CD8-positive, alpha-beta memory T cell (primary cell): ENCODE data around the gene SLC1A7. TPM values are rescaled to one million over a fixed set of nuclear protein-coding genes. Genes with fewer than 3 reads are reported as not detected.

Source experiments
- CTCF ChIA-PET: fragments of 350-600 bp; sonication (Branson Sonifier 250); formaldehyde crosslinking; loops from one replicate; lab custom pipeline; 2021; ENCODE audit warnings: antibody characterized with exemption; lab: Charles Lee
- POLR2A ChIA-PET: fragments of 350-600 bp; sonication (Branson Sonifier 250); formaldehyde crosslinking; loops from one replicate; lab custom pipeline; 2021; ENCODE audit warnings: antibody characterized with exemption; lab: Charles Lee
- DNase-seq, 5 donors: peaks; one replicate each; pipeline versions ENCODE4 v3.0.0 to v3.0.0-alpha.2; 2020 to 2022; ENCODE audit warnings: mixed read lengths in 1 of 5
- H3K27ac ChIP-seq: one replicate; pipeline ENCODE4 v1.7.0; 2013; ENCODE audit warnings: low read depth, mild to moderate bottlenecking, low read length, moderate library complexity
- H3K27me3 ChIP-seq: 2 replicates; pipeline ENCODE4 v1.7.0; 2013; ENCODE audit warnings: low read length, mild to moderate bottlenecking; ENCODE audit not compliant: insufficient read depth, poor library complexity, severe bottlenecking
- H3K36me3 ChIP-seq: 2 replicates; pipeline ENCODE4 v1.7.0; 2013; ENCODE audit warnings: mild to moderate bottlenecking, low read length, moderate library complexity; ENCODE audit not compliant: insufficient read depth
- H3K4me1 ChIP-seq: 2 replicates; pipeline ENCODE4 v1.7.0; 2013; ENCODE audit warnings: mild to moderate bottlenecking, low read length, moderate library complexity; ENCODE audit not compliant: insufficient read depth
- H3K4me3 ChIP-seq: 2 replicates; pipeline ENCODE4 v1.7.0; 2013; ENCODE audit warnings: mild to moderate bottlenecking, low read length
- H3K9me3 ChIP-seq: 2 replicates; pipeline ENCODE4 v1.7.0; 2013; ENCODE audit warnings: mild to moderate bottlenecking, low read length
- H3K27ac Mint-ChIP-seq, 8 donors: one replicate each; pipeline ENCODE4 v1.8.0; 2020 to 2021; ENCODE audit warnings: mixed read lengths in 8 of 8, mild to moderate bottlenecking in 6 of 8, inconsistent platforms in 3 of 8, moderate library complexity in 3 of 8
- H3K27me3 Mint-ChIP-seq, 2 donors: one replicate each; pipeline ENCODE4 v1.8.0; 2020 to 2021; ENCODE audit warnings: mixed read lengths in 2 of 2, mild to moderate bottlenecking in 1 of 2, moderate library complexity in 1 of 2
- H3K36me3 Mint-ChIP-seq, 3 donors: one replicate each; pipeline ENCODE4 v1.8.0; 2020 to 2021; ENCODE audit warnings: mixed read lengths in 3 of 3, inconsistent platforms in 1 of 3, mild to moderate bottlenecking in 1 of 3
- H3K4me1 Mint-ChIP-seq, 3 donors: one replicate each; pipeline ENCODE4 v1.8.0; 2020 to 2021; ENCODE audit warnings: mixed read lengths in 3 of 3, inconsistent platforms in 1 of 3, mild to moderate bottlenecking in 1 of 3
- H3K4me3 Mint-ChIP-seq, 7 donors: one replicate each; pipeline ENCODE4 v1.8.0; 2020 to 2021; ENCODE audit warnings: mixed read lengths in 7 of 7, mild to moderate bottlenecking in 6 of 7, moderate library complexity in 4 of 7, inconsistent platforms in 2 of 7
- H3K9me3 Mint-ChIP-seq, 5 donors: one replicate each; pipeline ENCODE4 v1.8.0; 2020 to 2022; ENCODE audit warnings: mixed read lengths in 5 of 5, mild to moderate bottlenecking in 3 of 5, moderate library complexity in 2 of 5, inconsistent platforms in 1 of 5
- polyA plus RNA-seq: library from polyadenylated mRNA; unstranded; fragments of 300-500 nt; fragmentation: Illumina TruSeq; gene quantifications from one replicate; pipeline ENCODE4 v1.2.3, GENCODE V29; 2021
- total RNA-seq, 2 experiments: library from RNA; stranded (reverse); gene quantifications; one replicate each; pipeline ENCODE4 v1.2.3, GENCODE V29; 2021

SLC1A7 gene
- total and polyA plus RNA-seq, 3 experiments from 2014 or later, result 0.08 TPM; not detected in 2

DNA sequence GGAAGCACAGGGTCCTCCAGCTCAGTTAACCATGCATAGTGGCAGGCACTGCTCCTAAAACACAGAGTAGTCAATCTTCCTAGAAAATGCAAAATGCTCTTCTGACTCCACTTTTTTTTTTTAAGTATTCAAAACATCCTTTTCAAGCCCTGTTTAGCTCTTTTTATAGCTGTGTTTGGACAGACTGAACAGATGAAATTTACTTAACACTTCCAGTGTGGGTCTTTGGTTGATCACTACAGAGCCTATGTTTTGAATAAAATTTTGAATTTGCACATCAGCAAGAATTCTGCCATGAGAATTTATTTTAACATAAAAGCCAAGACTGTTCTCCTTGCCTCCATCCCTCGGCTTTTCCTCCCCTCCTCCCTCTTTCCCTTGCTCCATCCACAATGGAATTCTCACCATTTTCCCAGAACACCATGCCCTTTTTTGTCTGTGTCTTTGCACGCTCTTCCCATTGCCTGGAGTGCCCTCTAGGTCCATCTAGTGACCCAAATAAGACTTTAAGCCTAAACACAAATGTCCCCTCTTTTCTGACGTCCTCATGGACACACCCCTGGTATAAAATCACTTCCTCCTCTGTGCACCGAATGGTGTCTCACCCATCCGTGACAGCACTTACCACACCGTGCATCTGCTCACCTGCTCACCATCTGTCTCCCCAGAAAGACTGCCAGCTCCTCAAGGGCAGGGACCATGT, 30.1 kb upstream of the SLC1A7 start:
- no peaks in the 10 kb centered on the region for H3K4me1 ChIP-seq
- ChIA-PET POLR2A (no interaction called here), CTCF (no interaction called here)
- no peak for DNase-seq
- Mint-ChIP-seq H3K4me1 (peaks cover 5 to 6% (median 5%) of the 10 kb centered on the region in 3 donors), H3K27me3 (peaks cover 12 to 28% of the 10 kb centered on the region in 2 donors), H3K36me3 (no peaks in the 10 kb centered on the region), H3K9me3 (no peaks in the 10 kb centered on the region), H3K4me3 (peak overlapping the region in 2 of 7 donors; percentile 1 to 26), H3K27ac (peak overlapping the region in 5 of 8 donors; percentile 6 to 89 (median 61))
- peaks cover 9% of the 10 kb centered on the region for H3K27me3 ChIP-seq
- H3K9me3 ChIP-seq, result no peaks in the 10 kb centered on the region
- H3K27ac ChIP-seq, result no peak overlapping the region
- H3K36me3 ChIP-seq, result no peaks in the 10 kb centered on the region
- no peak overlapping the region for H3K4me3 ChIP-seq

DNA sequence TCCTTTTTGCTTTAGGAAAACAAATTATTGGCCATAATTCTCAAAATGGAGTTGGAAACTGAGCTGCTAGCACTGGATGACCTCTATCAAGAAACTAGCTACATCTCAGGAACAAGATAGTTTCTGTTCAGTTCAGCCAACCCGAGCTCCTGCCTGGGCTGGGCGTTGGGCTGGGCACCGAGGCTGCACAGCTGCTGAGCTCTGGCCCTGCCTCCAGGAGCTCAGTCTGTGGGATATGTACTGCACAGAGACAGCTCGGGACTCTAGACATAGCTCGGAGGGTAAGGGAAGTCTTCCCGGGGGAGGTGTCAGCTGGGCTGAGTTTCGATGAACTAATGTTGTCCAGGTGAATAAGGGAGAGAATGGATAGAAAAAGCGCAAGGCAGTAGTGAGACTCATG, 24.5 kb upstream of the SLC1A7 start:
- no peak overlapping the region for H3K4me3 ChIP-seq
- no peak for DNase-seq
- H3K4me3 Mint-ChIP-seq, result no peak overlapping the region
- POLR2A ChIA-PET, result no interaction called here
- CTCF ChIA-PET, result no interaction called here
- H3K9me3 Mint-ChIP-seq, result no peaks in the 10 kb centered on the region
- no peak overlapping the region for H3K27ac Mint-ChIP-seq
- H3K4me1 ChIP-seq, result no peaks in the 10 kb centered on the region
- H3K9me3 ChIP-seq, result no peaks in the 10 kb centered on the region
- no peak overlapping the region for H3K27ac ChIP-seq
- no peaks in the 10 kb centered on the region for H3K36me3 ChIP-seq
- no peaks in the 10 kb centered on the region for H3K4me1 Mint-ChIP-seq
- H3K36me3 Mint-ChIP-seq, result no peaks in the 10 kb centered on the region
- no peaks in the 10 kb centered on the region for H3K27me3 ChIP-seq
- H3K27me3 Mint-ChIP-seq, result peaks cover 3 to 21% of the 10 kb centered on the region in 2 donors

DNA sequence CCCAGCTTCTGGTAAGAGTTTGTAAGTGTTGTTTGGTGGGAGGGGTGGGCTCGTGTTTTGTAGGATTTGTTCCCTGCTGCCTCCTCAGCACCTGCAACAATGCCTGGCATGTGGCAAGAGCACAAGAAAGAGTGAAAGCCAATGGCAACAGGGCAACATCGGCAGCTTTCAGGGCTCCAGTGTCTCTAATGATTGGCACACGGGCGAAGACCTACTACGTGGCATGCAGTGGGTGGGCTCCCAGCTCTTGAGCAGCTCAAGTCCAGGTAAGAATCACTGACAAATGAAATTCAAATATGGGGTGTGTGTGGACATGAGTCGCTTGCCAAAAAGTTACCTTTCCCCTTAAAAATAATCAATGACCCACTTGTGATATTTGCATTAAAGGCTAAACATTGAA, 23.9 kb upstream of the SLC1A7 start:
- no peaks in the 10 kb centered on the region for H3K9me3 Mint-ChIP-seq

DNA sequence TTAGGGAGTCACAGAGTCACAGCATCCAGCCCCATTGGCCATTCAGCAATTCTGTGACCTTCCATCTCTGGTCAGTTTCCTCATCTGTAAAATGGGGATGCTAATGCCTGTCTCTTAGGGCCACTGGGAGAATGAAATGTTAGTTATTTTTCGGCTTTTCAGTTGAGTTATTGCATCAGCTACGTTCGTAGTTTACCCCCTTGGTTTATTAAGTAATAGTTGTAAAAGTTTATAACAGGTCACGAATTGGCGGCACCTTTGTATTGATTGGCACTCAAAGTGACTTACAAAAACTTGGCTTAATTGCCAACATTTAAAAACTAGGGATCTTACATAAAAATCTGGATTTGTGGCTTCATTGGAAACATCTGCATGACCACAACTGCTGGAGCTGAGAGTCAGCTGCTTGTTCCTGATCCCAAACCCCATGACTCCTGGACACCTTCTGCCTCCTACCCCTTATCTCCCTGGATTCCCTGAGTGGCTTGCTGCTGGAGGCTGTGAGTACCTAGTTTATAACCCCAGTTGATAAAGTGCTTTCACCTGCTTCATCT, 23.0 kb upstream of the SLC1A7 start:
- peaks cover 3 to 21% of the 10 kb centered on the region in 2 donors for H3K27me3 Mint-ChIP-seq
- Histone ChIP-seq H3K27ac (no peak overlapping the region), H3K27me3 (no peaks in the 10 kb centered on the region), H3K9me3 (no peaks in the 10 kb centered on the region), H3K36me3 (no peaks in the 10 kb centered on the region), H3K4me1 (no peaks in the 10 kb centered on the region), H3K4me3 (no peak overlapping the region)
- H3K27ac Mint-ChIP-seq, result no peak overlapping the region
- CTCF ChIA-PET, result no interaction called here
- no peaks in the 10 kb centered on the region for H3K4me1 Mint-ChIP-seq
- POLR2A ChIA-PET, result no interaction called here
- no peak for DNase-seq
- no peaks in the 10 kb centered on the region for H3K9me3 Mint-ChIP-seq
- H3K4me3 Mint-ChIP-seq, result no peak overlapping the region
- no peaks in the 10 kb centered on the region for H3K36me3 Mint-ChIP-seq

More for the DNA sequence above, 23.9 kb upstream of the SLC1A7 start:
- no peaks in the 10 kb centered on the region for H3K36me3 ChIP-seq
- H3K4me3 Mint-ChIP-seq, result no peak overlapping the region
- H3K4me1 Mint-ChIP-seq, result no peaks in the 10 kb centered on the region
- H3K27ac Mint-ChIP-seq, result no peak overlapping the region
- no peak overlapping the region for H3K4me3 ChIP-seq
- H3K27ac ChIP-seq, result no peak overlapping the region
- H3K4me1 ChIP-seq, result no peaks in the 10 kb centered on the region
- no peaks in the 10 kb centered on the region for H3K36me3 Mint-ChIP-seq
- H3K27me3 ChIP-seq, result no peaks in the 10 kb centered on the region
- CTCF ChIA-PET, result no interaction called here
- DNase-seq, result no peak
- H3K27me3 Mint-ChIP-seq, result peaks cover 3 to 21% of the 10 kb centered on the region in 2 donors
- POLR2A ChIA-PET, result no interaction called here
- H3K9me3 ChIP-seq, result no peaks in the 10 kb centered on the region

DNA sequence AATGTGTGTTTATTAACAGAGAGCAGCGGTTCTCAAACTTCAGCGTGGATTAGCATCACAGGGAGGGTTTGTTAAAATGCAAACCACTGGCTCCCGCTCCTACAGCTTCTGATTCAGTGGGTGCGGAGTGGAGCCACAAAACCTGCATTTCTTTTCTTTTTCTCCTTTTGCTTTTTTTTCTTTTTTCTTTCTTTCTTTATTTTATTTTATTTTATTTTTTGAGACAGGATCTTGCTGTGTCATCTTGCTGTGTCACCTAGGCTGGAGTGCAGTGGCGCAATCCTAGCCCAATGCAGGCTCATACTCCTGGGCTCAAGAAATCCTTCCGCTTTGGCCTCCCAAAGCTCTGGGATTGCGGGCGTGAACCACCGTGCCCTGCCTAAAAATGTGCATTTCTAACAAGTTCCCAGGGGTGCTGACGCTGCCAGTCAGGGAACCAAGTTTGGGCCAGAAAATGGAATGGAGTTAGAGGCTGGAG, 20.9 kb upstream of the SLC1A7 start:
- no peak for DNase-seq
- H3K4me3 Mint-ChIP-seq, result no peak overlapping the region
- H3K4me3 ChIP-seq, result no peak overlapping the region
- H3K27ac ChIP-seq, result no peak overlapping the region
- ChIA-PET POLR2A (no interaction called here), CTCF (interaction anchor here (0.7 kb wide), 1 partner anchor 9 kb away, joined by 4 read pairs; no protein-coding TSS in a partner anchor)
- H3K36me3 ChIP-seq, result no peaks in the 10 kb centered on the region
- no peaks in the 10 kb centered on the region for H3K9me3 Mint-ChIP-seq
- H3K27ac Mint-ChIP-seq, result no peak overlapping the region
- no peaks in the 10 kb centered on the region for H3K9me3 ChIP-seq
- H3K4me1 ChIP-seq, result no peaks in the 10 kb centered on the region
- no peaks in the 10 kb centered on the region for H3K4me1 Mint-ChIP-seq
- H3K36me3 Mint-ChIP-seq, result no peaks in the 10 kb centered on the region
- H3K27me3 ChIP-seq, result no peaks in the 10 kb centered on the region
- H3K27me3 Mint-ChIP-seq, result peaks cover 3 to 21% of the 10 kb centered on the region in 2 donors

DNA sequence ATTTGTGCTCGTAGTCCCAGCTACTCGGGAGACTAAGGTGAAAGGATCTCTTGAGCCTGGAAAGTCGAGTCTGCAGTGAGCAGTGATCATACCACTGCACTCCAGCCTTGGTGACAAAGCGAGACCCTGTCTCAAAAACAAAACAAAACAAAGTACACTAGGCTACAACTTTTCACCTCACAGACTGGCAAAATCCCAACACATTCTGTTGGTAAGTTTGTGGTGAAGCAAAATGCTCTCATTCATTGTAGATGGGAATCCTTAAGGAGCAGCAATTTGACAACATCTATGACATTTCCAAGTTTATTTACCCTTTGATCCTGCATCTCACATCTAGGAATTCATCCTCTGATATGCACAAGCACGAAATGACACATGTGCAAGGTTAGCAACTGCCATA, 20.2 kb upstream of the SLC1A7 start:
- H3K27ac ChIP-seq, result no peak overlapping the region
- no peak overlapping the region for H3K4me3 Mint-ChIP-seq
- no peaks in the 10 kb centered on the region for H3K36me3 Mint-ChIP-seq
- no peaks in the 10 kb centered on the region for H3K9me3 ChIP-seq
- H3K27me3 ChIP-seq, result no peaks in the 10 kb centered on the region
- H3K4me1 ChIP-seq, result no peaks in the 10 kb centered on the region
- CTCF ChIA-PET, result no interaction called here
- H3K36me3 ChIP-seq, result no peaks in the 10 kb centered on the region
- no peaks in the 10 kb centered on the region for H3K4me1 Mint-ChIP-seq
- H3K9me3 Mint-ChIP-seq, result no peaks in the 10 kb centered on the region
- POLR2A ChIA-PET, result no interaction called here
- H3K4me3 ChIP-seq, result no peak overlapping the region
- no peak overlapping the region for H3K27ac Mint-ChIP-seq
- peaks cover 3 to 25% of the 10 kb centered on the region in 2 donors for H3K27me3 Mint-ChIP-seq
- no peak for DNase-seq

DNA sequence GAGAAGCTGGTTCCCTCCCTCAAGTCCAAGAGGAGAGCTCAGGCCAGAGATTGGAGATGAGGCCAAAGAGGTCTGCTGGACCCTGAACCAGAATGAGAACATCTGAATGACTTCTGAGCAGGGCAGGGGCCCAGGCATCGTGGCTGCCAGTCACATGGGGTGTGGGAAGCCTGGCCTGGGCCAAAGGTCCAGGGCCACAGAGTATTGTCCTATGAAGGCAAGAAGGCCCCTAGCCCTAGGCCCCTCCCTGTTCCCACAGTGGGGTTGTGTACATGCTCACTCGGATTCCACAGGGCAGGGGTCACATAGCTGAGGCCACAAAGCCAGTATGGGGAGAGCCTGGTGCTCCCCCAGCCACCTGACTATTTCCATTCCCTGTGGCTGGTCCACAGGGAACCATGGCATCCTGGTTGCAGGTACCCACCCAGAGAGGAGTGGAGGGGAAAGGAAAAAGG, 18.5 kb upstream of the SLC1A7 start:
- H3K4me3 Mint-ChIP-seq, result no peak overlapping the region
- H3K4me1 ChIP-seq, result no peaks in the 10 kb centered on the region
- H3K27me3 Mint-ChIP-seq, result peaks cover 3 to 21% of the 10 kb centered on the region in 2 donors
- no peak for DNase-seq
- H3K27ac Mint-ChIP-seq, result no peak overlapping the region
- ChIA-PET CTCF (no interaction called here), POLR2A (no interaction called here)
- H3K27me3 ChIP-seq, result no peaks in the 10 kb centered on the region
- no peak overlapping the region for H3K4me3 ChIP-seq
- no peaks in the 10 kb centered on the region for H3K36me3 Mint-ChIP-seq
- no peaks in the 10 kb centered on the region for H3K9me3 ChIP-seq
- H3K36me3 ChIP-seq, result no peaks in the 10 kb centered on the region
- no peak overlapping the region for H3K27ac ChIP-seq
- H3K4me1 Mint-ChIP-seq, result no peaks in the 10 kb centered on the region
- no peaks in the 10 kb centered on the region for H3K9me3 Mint-ChIP-seq

DNA sequence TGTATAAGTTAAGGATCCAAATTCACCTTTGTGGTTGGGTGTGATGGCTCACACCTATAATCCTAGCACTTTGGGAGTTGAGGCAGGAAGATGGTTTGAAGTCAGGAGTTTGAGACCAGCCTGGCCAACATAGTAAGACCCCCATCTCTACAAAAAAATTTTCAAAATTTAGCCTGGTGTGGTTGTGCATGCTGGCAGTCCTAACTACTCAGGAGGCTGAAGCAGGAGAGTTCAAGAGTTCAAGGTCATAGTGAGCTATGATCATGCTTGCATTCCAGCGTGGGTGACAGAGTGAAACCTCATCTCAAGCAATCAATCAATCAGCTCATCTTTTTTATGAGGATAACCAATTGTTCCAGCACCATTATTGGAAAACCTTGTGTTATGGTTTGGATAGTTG, 16.5 kb upstream of the SLC1A7 start:
- Histone ChIP-seq H3K27me3 (no peaks in the 10 kb centered on the region), H3K9me3 (no peaks in the 10 kb centered on the region), H3K4me1 (no peaks in the 10 kb centered on the region), H3K4me3 (no peak overlapping the region), H3K36me3 (no peaks in the 10 kb centered on the region), H3K27ac (no peak overlapping the region)
- Mint-ChIP-seq H3K27ac (no peak overlapping the region), H3K9me3 (no peaks in the 10 kb centered on the region), H3K4me3 (no peak overlapping the region), H3K4me1 (no peaks in the 10 kb centered on the region), H3K27me3 (peaks cover 2 to 14% of the 10 kb centered on the region in 2 donors), H3K36me3 (no peaks in the 10 kb centered on the region)
- POLR2A ChIA-PET, result no interaction called here
- no peak for DNase-seq
- CTCF ChIA-PET, result interaction anchor here (1.3 kb wide), 1 partner anchor 15 kb away, joined by 5 read pairs; no protein-coding TSS in a partner anchor
